GM23248 (cell line): ENCODE data around the gene GHRH. TPM values are rescaled to one million over a fixed set of nuclear protein-coding genes. Genes with fewer than 3 reads are reported as not detected.

Experiments used
- DNase-seq: peaks from one replicate; pipeline ENCODE4 v3.0.0-alpha.2; 2015
- H2AFZ ChIP-seq: fragments of 200-600 bp; sonication (generic); 2 replicates; pipeline ENCODE4 v1.6.1; 2016; ENCODE audit warnings: antibody characterized with exemption
- H3F3A ChIP-seq: fragments of 200-600 bp; sonication (generic); 2 replicates; pipeline ENCODE4 v1.6.1; 2016; ENCODE audit warnings: mild to moderate bottlenecking, antibody characterized with exemption, mixed run types; ENCODE audit not compliant: insufficient read depth
- H3K27ac ChIP-seq: fragments of 200-600 bp; sonication (generic); 2 replicates; pipeline ENCODE4 v1.5.1; 2016; ENCODE audit warnings: mild to moderate bottlenecking
- H3K27me3 ChIP-seq: fragments of 200-600 bp; sonication (generic); replicated peaks from 2 replicates; pipeline ENCODE4 v1.6.1; 2016; ENCODE audit warnings: mild to moderate bottlenecking; ENCODE audit not compliant: insufficient read depth
- H3K36me3 ChIP-seq: fragments of 200-600 bp; sonication (generic); 2 replicates; pipeline ENCODE4 v1.6.1; 2016; ENCODE audit warnings: low read depth, mild to moderate bottlenecking
- H3K4me1 ChIP-seq: fragments of 200-600 bp; sonication (generic); 2 replicates; pipeline ENCODE4 v1.6.1; 2016; ENCODE audit warnings: mild to moderate bottlenecking; ENCODE audit not compliant: insufficient read depth
- H3K4me2 ChIP-seq: fragments of 200-600 bp; sonication (generic); one replicate; pipeline ENCODE4 v1.6.1; 2016; ENCODE audit warnings: mild to moderate bottlenecking; ENCODE audit not compliant: unreplicated experiment
- H3K4me3 ChIP-seq: fragments of 200-600 bp; sonication (generic); 2 replicates; pipeline ENCODE4 v1.5.1; 2016; ENCODE audit warnings: mild to moderate bottlenecking
- H3K79me2 ChIP-seq: fragments of 200-600 bp; sonication (generic); 2 replicates; pipeline ENCODE4 v1.6.1; 2016; ENCODE audit warnings: mild to moderate bottlenecking; ENCODE audit not compliant: insufficient read depth
- H3K9ac ChIP-seq: fragments of 200-600 bp; sonication (generic); 2 replicates; pipeline ENCODE4 v1.6.1; 2016; ENCODE audit warnings: mild to moderate bottlenecking
- H3K9me2 ChIP-seq: fragments of 200-600 bp; sonication (generic); 2 replicates; pipeline ENCODE4 v1.6.1; 2016; ENCODE audit warnings: mixed run types, mild to moderate bottlenecking, moderate library complexity; ENCODE audit not compliant: insufficient read depth
- H3K9me3 ChIP-seq: fragments of 200-600 bp; sonication (generic); one replicate; pipeline ENCODE4 v1.6.1; 2017; ENCODE audit warnings: low read depth
- H4K20me1 ChIP-seq: fragments of 200-600 bp; sonication (generic); 2 replicates; pipeline ENCODE4 v1.6.0; 2016; ENCODE audit not compliant: insufficient read depth
- EZH2 ChIP-seq: fragments of 200-600 bp; sonication (generic); IDR thresholded peaks from 2 replicates; pipeline ENCODE4 v1.6.1; 2018; ENCODE audit warnings: antibody characterized with exemption, mild to moderate bottlenecking; ENCODE audit not compliant: insufficient read depth, poor library complexity, severe bottlenecking
- EZH2phosphoT487 ChIP-seq: fragments of 200-600 bp; sonication (generic); IDR thresholded peaks from 2 replicates; pipeline ENCODE4 v1.6.1; 2018; ENCODE audit warnings: antibody characterized with exemption, moderate library complexity, mild to moderate bottlenecking, low read depth; ENCODE audit not compliant: insufficient read depth
- WGBS, 2 experiments: methylation state at CpG; one replicate each; pipeline ENCODE4 v1.1.6; 2015 to 2017; ENCODE audit warnings: low lambda C conversion rate in 2 of 2, low coverage in 1 of 2; ENCODE audit errors: missing lambda C conversion rate in 2 of 2; 5-methylcytosine and 5-hydroxymethylcytosine counted together
- in situ Hi-C: fragments of 300-500 bp; cut with MboI; formaldehyde crosslinking; loops from 2 replicates; pipeline ENCODE4 v1.15.0; 2020
- polyA plus RNA-seq: library from polyadenylated mRNA; unstranded; fragments of >200 nt; fragmentation: Nextera tagmentation; extraction: Ambion mirVana; gene quantifications from 2 replicates; pipeline ENCODE4 v1.2.1, GENCODE V29; 2016
- total RNA-seq: library from RNA; depleted of rRNA; stranded (reverse); fragments of >200 nt; shearing (Covaris generic); gene quantifications from 2 replicates; pipeline ENCODE4 v1.2.3, GENCODE V29; 2014; rRNA removed

GHRH gene
- total and polyA plus RNA-seq, 2 experiments from 2014 or later: not detected

DNA sequence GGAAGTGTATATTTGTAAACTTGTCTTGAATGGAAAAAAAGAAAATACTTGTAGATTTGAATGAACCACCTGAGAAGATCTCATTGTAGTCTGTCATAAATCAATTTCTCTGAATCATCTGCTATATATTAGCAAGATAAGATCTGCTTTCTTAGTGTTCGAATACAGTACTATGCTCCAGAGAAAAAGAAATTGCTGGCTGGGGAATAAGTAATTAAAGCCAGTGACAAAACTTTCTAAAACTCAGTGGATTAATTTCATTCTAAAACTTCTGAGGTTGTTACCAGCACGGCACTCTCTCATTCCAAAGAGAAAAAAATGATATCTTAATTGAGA, 59.8 kb downstream of the GHRH start:
- Histone ChIP-seq H3K4me2 (peak overlapping the region; percentile 78), H3K79me2 (peaks cover 61% of the 10 kb centered on the region), H4K20me1 (no peaks in the 10 kb centered on the region), H3F3A (peaks cover 13% of the 10 kb centered on the region), H3K4me3 (peak overlapping the region; percentile 59), H2AFZ (no peak overlapping the region), H3K27ac (peak overlapping the region; percentile 84), H3K9ac (peak overlapping the region; percentile 73), H3K4me1 (peaks cover 16% of the 10 kb centered on the region), H3K36me3 (peaks cover 15% of the 10 kb centered on the region), H3K9me3 (no peaks in the 10 kb centered on the region), H3K27me3 (no peaks in the 10 kb centered on the region), H3K9me2 (no peaks in the 10 kb centered on the region)
- in situ Hi-C loops: no loop called here
- TF ChIP-seq EZH2phosphoT487 (no peak), EZH2 (no peak)
- WGBS, 2 experiments: 0 to 3% methylated on average over 2 of the region's 2 CpGs
- peak; percentile 40 for DNase-seq

Other genes with a start within 250 kb of the GHRH start
- gene RBL1, start 165.8 kb downstream of the GHRH start, total RNA-seq: 7.0 and 16.6 TPM in 2 replicates
- 4.4 and 5.0 TPM in 2 replicates for gene RBL1, start 165.8 kb downstream of the GHRH start, polyA plus RNA-seq
- 339 and 368 TPM in 2 replicates for gene RPN2, start 82.5 kb downstream of the GHRH start, total RNA-seq
- gene RPN2, start 82.5 kb downstream of the GHRH start, polyA plus RNA-seq: 370 and 379 TPM in 2 replicates
- gene MROH8, start 82.3 kb downstream of the GHRH start, total RNA-seq: 0.25 and 4.2 TPM in 2 replicates
- 0.89 and 1.0 TPM in 2 replicates for gene MROH8, start 82.3 kb downstream of the GHRH start, polyA plus RNA-seq
- 23.6 and 24.8 TPM in 2 replicates for gene MANBAL, start 27.8 kb upstream of the GHRH start, total RNA-seq
- gene MANBAL, start 27.8 kb upstream of the GHRH start, polyA plus RNA-seq: 96.3 and 105 TPM in 2 replicates
- 28.6 and 29.8 TPM in 2 replicates for gene SRC, start 84.3 kb upstream of the GHRH start, total RNA-seq
- 13.9 and 17.0 TPM in 2 replicates for gene SRC, start 84.3 kb upstream of the GHRH start, polyA plus RNA-seq